HG02981 (cell line): ENCODE data around the gene P2RY8.

Experiments
- ATAC-seq: cut with Tn5 transposase; IDR thresholded peaks from one replicate; pipeline ENCODE4 v1.9.1; 2021; ENCODE audit warnings: mild to moderate bottlenecking, moderate library complexity; ENCODE audit not compliant: unreplicated experiment

Gene P2RY8

DNA sequence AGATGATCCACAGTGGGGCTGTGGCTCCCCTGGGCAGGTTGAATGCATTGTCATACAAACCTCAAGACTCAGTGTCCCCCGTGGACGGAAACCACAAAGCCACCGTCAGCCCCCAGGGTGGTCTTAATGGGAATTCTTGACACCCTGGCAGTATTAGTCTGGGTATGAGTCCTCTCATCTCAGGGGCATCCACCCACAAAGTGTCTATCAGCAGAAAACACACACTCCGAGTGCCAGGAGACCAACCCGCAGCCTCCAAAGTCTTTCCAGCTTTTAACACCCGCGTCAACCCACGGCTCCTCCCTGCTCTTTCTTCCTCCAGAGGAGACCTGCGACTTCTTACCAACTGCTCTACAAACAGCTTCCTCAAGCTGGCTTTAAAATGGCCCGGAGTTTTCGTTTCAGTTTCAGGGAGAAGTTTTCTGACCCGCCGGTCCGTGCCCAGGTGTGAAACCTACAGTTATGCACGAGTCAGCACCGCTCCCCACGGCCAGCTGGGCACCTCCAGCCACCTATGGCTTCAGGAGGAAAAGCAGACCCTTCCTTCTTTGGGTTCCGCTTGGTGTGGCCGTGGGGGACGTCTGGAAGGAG lies 69.9 kb downstream of the P2RY8 start:
- ATAC-seq, result peak; percentile 47

- no peak for ATAC-seq
These were observed 70.7 kb downstream of the P2RY8 start for GRCh38 chrX:1466232-1466661.

GRCh38 chrX:1465286-1466231 lies 71.4 kb downstream of the P2RY8 start:
- no peak for ATAC-seq

DNA sequence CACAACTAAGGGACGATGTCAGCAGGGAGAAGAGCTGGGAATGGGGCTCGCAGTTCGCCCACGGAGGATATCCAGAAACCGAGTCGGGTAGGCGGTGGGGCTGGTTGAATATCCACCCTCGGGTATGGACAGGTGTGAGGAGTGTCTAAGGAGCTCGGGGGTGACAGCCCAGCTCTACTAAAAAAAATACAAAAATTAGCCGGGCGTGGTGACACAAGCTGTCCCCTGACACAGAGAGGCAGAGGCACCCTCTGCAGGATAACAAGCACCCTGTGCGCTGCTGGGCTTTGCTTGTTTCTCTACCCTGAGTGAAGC lies 72.1 kb downstream of the P2RY8 start:
- ATAC-seq, result no peak

- no peak for ATAC-seq
These were observed 72.7 kb downstream of the P2RY8 start for GRCh38 chrX:1464041-1464970.

DNA sequence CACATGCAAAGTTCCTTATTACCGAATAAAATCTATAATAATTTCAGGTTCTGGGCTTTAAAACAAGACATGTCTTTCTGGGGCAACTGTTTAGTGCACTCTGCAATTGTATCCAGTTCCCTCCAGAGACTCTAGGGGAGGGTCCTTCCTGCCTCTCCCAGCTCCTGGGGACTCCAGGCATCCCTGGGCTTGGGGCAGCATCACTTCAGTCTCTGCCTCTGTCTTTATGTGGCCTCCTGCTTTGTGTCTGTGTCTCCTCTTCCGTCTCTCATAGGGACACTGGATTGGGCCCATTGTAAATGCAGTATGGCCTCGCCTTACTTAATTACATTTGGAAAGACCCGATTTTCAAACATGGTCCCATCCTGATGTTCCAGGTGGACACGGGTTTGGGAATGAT lies 73.4 kb downstream of the P2RY8 start:
- ATAC-seq, result no peak

GRCh38 chrX:1462596-1463251 lies 74.3 kb downstream of the P2RY8 start:
- ATAC-seq, result no peak

DNA sequence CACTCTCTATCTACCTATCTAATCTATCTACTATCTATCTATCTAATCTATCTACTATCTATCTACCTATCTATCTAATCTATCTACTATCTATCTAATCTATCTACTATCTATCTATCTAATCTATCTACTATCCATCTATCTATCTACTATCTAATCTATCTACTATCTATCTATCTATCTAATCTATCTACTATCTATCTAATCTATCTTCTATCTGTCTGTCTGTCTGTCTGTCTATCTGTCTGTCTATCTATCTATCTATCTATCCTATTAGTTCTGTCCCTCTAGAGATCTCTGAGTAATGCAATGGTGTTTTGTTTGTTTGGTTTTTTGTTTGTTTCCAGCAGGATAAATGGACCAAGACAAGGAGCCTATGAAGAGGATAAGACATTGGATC lies 74.9 kb downstream of the P2RY8 start:
- no peak for ATAC-seq

GRCh38 chrX:1455948-1456280 lies 81.1 kb downstream of the P2RY8 start:
- no peak for ATAC-seq

DNA sequence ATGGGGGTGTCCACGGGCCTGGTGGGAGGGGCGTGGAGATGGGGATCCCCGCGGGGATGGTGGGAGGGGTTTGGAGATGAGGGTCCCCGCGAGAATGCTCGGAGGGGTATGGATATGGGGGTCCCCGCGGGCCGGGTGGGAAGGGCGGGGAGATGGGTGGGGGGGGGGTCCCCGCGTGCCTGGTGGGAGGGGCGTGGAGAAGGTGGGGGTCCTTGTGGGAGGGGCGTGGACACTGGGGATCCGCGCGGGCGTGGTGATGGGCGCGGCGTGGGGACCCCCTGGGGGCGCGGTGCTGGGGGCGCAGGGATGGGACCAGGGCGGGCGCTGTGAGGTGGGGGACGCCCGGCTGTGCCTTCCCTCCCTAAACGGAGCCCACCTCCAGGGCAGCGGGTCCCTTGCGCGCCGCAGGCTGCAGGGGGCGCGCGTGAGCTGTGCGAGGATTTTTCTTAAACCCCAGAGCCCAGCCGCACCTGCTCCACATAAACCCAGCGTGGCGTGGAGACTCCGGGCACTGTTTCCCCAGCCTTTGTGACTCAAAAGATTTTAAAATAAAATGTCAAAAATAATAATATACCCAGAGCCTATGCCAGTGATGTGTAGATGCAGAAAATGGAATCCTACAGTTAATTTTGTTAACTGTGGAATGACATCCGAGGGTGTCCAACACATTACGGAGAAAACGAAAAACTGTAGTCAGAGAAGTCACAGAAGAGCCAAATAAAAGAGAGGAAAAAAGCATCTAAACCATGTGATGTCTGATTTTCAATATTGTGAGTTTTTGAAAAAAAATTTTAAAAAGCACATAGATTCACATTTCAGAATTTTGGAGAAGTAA lies 82.8 kb downstream of the P2RY8 start:
- ATAC-seq, result peak; percentile 35

DNA sequence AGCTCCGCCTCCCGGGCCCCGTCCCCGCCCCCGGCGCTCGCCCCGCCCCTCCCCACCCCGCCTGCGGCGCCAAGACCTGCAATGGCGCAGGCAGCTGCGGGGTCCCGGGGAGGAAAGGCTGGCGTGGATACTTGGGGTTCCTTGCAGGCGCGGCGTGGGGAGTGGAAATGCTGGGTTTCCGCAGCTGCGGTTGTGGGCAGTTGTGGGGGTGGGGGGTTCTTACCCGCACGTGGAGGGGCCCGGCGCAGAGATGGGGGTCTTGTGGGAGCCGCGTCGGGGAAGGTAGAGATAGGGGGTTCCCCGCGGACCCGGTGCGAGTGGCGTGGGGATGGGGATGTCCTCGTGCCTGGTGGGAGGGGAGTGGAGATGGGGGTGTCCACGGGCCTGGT lies 83.6 kb downstream of the P2RY8 start:
- ATAC-seq, result peak; percentile 6

DNA sequence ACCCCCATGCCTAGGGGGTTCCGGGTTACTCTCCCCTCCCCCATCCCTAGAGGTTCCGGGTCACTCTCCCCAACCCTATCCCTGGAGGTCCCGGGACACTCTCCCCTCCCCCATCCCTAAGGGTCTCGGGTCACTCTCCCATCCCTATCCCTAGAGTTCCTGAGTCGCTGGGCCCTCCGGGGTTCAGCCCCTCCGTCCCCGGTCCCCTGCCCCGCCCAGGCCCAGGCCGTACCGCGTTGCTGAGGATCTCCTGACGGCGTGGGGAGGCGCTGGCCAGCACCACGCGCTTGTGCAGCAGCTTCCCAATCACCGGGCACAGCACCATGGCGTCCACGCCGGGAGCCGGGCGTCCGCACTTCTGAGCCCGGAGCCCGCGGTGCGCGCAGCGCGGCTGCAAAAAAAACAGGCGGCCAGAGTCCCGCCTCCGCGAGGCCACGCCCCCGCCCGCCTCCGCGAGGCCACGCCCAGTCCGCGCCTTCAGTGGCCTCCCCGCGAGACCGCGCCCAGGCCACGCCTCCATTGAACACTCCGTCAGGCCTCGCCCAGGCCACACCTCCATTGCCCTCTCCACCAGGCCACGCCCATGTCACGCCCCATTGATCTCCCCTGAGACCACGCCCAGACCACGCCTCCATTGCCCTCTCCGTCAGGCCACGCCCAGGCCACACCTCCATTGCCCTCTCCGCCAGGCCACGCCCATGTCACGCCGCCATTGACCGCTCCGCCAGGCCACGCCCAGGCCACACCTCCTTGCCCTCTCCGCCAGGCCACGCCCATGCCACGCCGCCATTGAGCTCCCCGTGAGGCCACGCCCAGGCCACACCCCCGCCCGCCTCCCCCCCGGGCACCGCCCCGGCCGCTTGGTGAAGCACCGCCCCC lies 84.2 kb downstream of the P2RY8 start, which contains the start of gene ASMTL:
Gene ASMTL, minus strand, starts transcription at position 394 of the 879 bp plus-strand sequence. Its CDS starts 69 bp downstream, at position 325.
- peak; percentile 68 for ATAC-seq

GRCh38 chrX:1451661-1452515 lies 85.1 kb downstream of the P2RY8 start:
- no peak for ATAC-seq

DNA sequence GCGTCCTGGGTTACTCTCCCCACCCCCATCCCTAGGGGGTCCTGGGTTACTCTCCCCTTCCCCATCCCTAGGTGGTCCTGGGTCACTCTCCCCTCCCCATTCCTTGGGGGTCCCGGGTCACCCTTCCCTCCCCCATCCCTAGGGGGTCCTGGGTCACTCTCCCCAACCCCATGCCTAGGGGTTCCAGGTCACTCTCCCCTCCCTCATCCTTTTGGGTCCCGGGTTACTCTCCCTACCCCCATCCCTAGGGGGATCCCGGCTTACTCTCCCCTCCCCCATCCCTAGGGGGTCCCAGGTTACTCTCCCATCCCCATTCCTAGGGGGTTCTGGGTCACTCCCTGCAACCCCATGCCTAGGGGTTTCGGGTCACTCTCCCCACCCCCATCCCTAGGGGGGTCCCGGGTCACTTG lies 85.7 kb downstream of the P2RY8 start:
- ATAC-seq, result no peak

DNA sequence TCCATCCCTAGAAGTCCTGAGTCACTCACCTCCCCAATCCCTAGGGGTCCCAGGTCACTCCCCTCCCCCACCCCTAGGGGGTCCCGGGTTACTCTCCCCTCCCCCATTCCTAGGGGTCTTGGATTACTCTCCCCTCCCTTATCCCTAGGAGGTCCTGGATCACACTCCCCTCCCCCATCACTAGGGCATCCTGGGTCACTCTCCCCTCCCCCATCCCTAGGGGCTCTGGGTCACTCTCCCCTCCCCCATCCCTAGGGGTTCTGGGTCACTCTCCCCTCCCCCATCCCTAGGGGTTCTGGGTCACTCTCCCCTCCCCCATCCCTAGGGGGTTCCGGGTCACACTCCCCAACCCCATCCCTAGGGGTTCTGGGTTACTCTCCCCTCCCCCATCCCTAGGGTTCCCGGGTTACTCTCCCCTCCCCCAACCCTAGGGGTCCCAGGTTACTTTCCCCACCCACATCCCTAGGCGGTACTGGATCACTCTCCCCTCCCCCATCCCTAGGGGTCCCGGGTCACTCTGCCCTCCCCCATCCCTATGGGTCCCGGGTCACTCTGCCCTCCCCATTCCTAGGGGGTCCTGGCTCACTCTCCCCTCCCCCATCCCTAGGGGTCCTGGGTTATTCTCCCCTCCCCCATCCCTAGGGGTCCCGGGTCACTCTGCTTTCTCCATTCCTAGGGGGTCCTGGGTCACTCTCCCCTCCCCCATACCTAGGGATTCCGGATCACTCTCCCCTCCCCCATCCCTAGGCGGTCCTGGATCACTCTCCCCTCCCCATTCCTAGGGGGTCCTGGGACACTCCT lies 86.4 kb downstream of the P2RY8 start:
- no peak for ATAC-seq

DNA sequence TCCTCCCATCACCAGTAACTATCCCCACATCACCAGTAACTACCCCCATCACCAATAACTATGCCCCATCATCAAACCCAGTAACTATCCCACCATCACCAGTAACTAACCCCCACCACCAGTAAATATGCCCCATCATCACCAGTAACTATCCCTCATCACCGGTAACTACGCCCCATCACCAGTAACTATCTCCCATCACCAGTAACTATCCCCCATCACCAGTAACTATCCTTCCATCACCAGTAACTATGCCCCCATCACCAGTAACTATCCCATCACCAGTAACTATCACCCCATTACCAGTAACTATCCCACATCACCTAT lies 87.2 kb downstream of the P2RY8 start:
- ATAC-seq, result no peak

- no peak for ATAC-seq
These were observed 87.8 kb downstream of the P2RY8 start for GRCh38 chrX:1449036-1449822.
